ENCODE measurements around the gene ATXN10.

The ATXN10 gene

DNA sequence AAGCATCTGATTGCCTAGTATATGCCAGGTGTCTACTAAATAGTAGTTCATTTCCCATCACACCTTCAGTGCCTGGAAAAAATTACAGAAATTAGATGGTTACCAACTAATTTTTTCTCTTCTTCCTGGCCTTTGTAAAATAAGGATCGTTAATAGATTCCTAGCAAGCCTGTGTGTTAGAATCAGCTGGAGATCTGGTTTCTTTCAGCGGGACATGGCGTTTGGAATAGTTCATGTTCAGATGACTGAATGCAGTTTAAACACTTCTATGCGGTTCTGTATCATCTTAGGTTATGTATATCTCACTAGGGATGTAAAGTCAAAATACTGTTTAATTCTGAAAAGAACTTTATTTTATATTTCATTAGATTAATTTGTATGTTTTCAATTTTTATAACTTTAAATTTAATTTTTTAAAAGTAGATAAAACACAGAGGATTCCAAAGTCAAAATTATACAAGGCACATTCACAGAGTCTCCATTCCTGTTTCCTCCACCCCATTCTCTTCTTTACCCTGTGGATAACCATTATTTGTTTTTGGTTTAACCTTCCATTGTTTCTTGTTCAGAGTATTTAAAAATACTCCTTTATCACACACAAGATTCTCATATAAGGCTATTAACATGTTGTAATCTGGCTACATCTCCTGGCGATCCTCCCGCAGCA is 132.8 kb downstream of the ATXN10 start:
- peaks cover 0 to 4% (median 0%) of the 10 kb centered on the region in 5 donors for H3K4me1 ChIP-seq (ENCODE audit: control insufficient read depth in 5 of 5, insufficient read depth in 5 of 5, low read length in 5 of 5)
- H3K27me3 ChIP-seq (ENCODE audit: control insufficient read depth in 5 of 5, insufficient read depth in 4 of 5, low read length in 5 of 5): no peaks in the 10 kb centered on the region
- no peak overlapping the region for H3K9ac ChIP-seq (ENCODE audit: low read length in 5 of 5)
- H3K36me3 ChIP-seq (ENCODE audit: control insufficient read depth in 5 of 5, insufficient read depth in 5 of 5, low read length in 5 of 5): peaks cover 4 to 22% (median 13%) of the 10 kb centered on the region in 5 donors
- no peak overlapping the region for H3K27ac ChIP-seq (ENCODE audit: low read depth, low read length)
- no peaks in the 10 kb centered on the region for H3K9me3 ChIP-seq (ENCODE audit: control insufficient read depth in 5 of 5, low read length in 5 of 5)
- H3K4me3 ChIP-seq (ENCODE audit: low read depth in 1 of 5, low read length in 5 of 5): no peak overlapping the region

DNA sequence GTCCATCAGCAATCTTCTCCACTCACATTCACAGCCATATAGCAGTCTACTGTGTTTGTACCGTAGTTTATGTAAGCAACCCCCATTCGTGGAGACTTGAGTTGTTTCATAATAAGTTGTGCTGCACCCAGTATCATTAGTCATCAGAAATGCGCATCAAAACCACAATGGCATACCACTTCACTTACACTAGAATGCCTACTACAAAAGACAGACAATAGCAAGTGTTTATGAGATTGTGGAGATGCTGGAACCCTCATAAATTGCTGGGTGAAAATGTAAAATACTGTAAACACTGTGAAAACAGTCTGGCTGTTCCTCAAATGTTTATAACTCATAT is 133.3 kb downstream of the ATXN10 start:
- Histone ChIP-seq H3K27ac (ENCODE audit: low read depth, low read length) (no peak overlapping the region), H3K27me3 (ENCODE audit: control insufficient read depth in 5 of 5, insufficient read depth in 4 of 5, low read length in 5 of 5) (no peaks in the 10 kb centered on the region), H3K4me1 (ENCODE audit: control insufficient read depth in 5 of 5, insufficient read depth in 5 of 5, low read length in 5 of 5) (peaks cover 0 to 4% (median 0%) of the 10 kb centered on the region in 5 donors), H3K9ac (ENCODE audit: low read length in 5 of 5) (no peak overlapping the region), H3K9me3 (ENCODE audit: control insufficient read depth in 5 of 5, low read length in 5 of 5) (no peaks in the 10 kb centered on the region), H3K36me3 (ENCODE audit: control insufficient read depth in 5 of 5, insufficient read depth in 5 of 5, low read length in 5 of 5) (peaks cover 4 to 22% (median 13%) of the 10 kb centered on the region in 5 donors), H3K4me3 (ENCODE audit: low read depth in 1 of 5, low read length in 5 of 5) (no peak overlapping the region)

DNA sequence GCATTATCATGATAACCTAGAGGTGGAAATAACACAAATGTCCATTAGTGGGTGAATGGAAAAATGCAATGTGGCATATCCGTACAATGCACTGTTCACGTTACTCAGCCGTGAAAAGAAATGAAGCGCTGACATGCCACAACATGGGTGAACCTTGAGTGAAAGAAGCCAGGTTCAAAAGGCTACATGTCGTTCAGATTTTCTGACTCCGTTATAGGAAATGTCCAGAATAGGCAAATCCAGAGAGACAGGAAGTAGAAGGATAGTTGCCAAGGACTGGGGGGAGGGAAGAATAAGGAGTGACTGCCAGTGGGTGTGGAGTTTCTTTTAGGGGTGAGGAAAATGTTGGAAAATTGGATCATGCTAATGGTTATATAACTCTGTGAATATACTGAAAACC is 133.8 kb downstream of the ATXN10 start:
- peaks cover 2 to 22% (median 13%) of the 10 kb centered on the region in 5 donors for H3K36me3 ChIP-seq (ENCODE audit: control insufficient read depth in 5 of 5, insufficient read depth in 5 of 5, low read length in 5 of 5)
- no peak overlapping the region for H3K4me3 ChIP-seq (ENCODE audit: low read depth in 1 of 5, low read length in 5 of 5)
- H3K27ac ChIP-seq (ENCODE audit: low read depth, low read length): no peak overlapping the region
- no peak overlapping the region for H3K9ac ChIP-seq (ENCODE audit: low read length in 5 of 5)
- peaks cover 0 to 4% (median 0%) of the 10 kb centered on the region in 5 donors for H3K4me1 ChIP-seq (ENCODE audit: control insufficient read depth in 5 of 5, insufficient read depth in 5 of 5, low read length in 5 of 5)
- H3K9me3 ChIP-seq (ENCODE audit: control insufficient read depth in 5 of 5, low read length in 5 of 5): no peaks in the 10 kb centered on the region
- no peaks in the 10 kb centered on the region for H3K27me3 ChIP-seq (ENCODE audit: control insufficient read depth in 5 of 5, insufficient read depth in 4 of 5, low read length in 5 of 5)

DNA sequence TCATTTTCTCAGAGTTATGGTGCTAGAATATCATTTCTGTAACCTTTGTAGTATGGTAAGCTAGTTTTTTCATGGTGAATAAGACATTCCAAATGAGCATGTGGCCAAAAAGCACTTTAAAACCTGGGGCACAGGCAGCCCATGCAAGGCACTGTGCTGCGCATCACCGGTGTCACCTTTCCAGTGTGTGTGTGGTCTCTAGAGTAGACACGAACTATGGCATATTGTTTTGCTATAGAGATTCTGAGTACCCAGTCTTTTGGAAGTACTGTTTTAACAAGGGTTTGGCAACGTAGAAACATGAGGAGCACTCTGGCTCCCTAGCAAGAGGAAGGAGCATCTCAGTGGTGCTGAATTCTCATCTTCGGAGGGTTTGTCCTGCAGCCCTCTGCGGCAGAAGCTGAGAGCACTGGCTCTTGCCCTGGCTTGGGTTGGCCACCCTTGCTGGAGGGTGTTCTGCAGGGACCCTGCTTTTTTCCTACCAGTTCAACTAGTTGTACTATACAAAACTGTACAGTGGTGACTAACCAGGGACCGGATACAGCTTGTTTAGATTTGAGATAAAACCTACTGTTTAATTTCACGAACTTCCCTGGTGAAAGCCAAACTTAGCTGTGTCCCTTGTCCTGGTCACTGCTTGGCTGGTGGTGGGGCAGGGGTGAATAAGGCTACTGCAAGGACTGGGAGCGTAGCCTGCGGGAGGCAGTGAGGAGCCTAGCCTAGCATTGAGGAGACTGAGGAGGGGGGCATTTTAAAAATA is 135.7 kb downstream of the ATXN10 start:
- H3K9ac ChIP-seq (ENCODE audit: low read length in 5 of 5): no peak overlapping the region
- H3K4me3 ChIP-seq (ENCODE audit: low read depth in 1 of 5, low read length in 5 of 5): no peak overlapping the region
- H3K4me1 ChIP-seq (ENCODE audit: control insufficient read depth in 5 of 5, insufficient read depth in 5 of 5, low read length in 5 of 5): peaks cover 0 to 4% (median 0%) of the 10 kb centered on the region in 5 donors
- no peaks in the 10 kb centered on the region for H3K27me3 ChIP-seq (ENCODE audit: control insufficient read depth in 5 of 5, insufficient read depth in 4 of 5, low read length in 5 of 5)
- H3K9me3 ChIP-seq (ENCODE audit: control insufficient read depth in 5 of 5, low read length in 5 of 5): no peaks in the 10 kb centered on the region
- H3K27ac ChIP-seq (ENCODE audit: low read depth, low read length): no peak overlapping the region
- H3K36me3 ChIP-seq (ENCODE audit: control insufficient read depth in 5 of 5, insufficient read depth in 5 of 5, low read length in 5 of 5): peaks cover 5 to 32% (median 21%) of the 10 kb centered on the region in 5 donors

DNA sequence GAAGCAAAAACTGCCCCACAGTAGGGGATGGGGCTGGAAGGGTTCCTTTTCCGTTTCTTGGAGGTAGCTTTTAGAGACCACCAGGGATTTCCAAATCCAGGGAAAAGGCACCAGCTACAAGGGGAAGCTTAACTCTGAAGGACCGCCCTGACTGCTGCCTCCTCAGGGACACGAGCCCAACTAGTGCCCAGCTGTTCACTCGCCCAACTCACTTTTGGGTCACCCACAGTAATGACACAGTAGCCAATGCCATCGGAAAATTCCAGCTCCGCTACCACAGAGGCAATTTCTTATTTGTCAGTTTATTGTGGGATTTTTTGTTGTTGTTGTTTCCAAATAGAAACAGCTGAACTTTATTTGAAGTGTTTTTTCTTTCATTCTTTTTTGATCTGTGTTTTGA is 141.3 kb downstream of the ATXN10 start:
- no peaks in the 10 kb centered on the region for H3K9me3 ChIP-seq (ENCODE audit: control insufficient read depth in 5 of 5, low read length in 5 of 5)
- no peak overlapping the region for H3K27ac ChIP-seq (ENCODE audit: low read depth, low read length)
- H3K9ac ChIP-seq (ENCODE audit: low read length in 5 of 5): no peak overlapping the region
- H3K36me3 ChIP-seq (ENCODE audit: control insufficient read depth in 5 of 5, insufficient read depth in 5 of 5, low read length in 5 of 5): peaks cover 10 to 45% (median 28%) of the 10 kb centered on the region in 5 donors
- H3K27me3 ChIP-seq (ENCODE audit: control insufficient read depth in 5 of 5, insufficient read depth in 4 of 5, low read length in 5 of 5): no peaks in the 10 kb centered on the region
- no peaks in the 10 kb centered on the region for H3K4me1 ChIP-seq (ENCODE audit: control insufficient read depth in 5 of 5, insufficient read depth in 5 of 5, low read length in 5 of 5)
- H3K4me3 ChIP-seq (ENCODE audit: low read depth in 1 of 5, low read length in 5 of 5): no peak overlapping the region

- Histone ChIP-seq H3K36me3 (ENCODE audit: control insufficient read depth in 5 of 5, insufficient read depth in 5 of 5, low read length in 5 of 5) (peaks cover 7 to 44% (median 24%) of the 10 kb centered on the region in 5 donors), H3K9ac (ENCODE audit: low read length in 5 of 5) (no peak overlapping the region), H3K4me3 (ENCODE audit: low read depth in 1 of 5, low read length in 5 of 5) (no peak overlapping the region), H3K27me3 (ENCODE audit: control insufficient read depth in 5 of 5, insufficient read depth in 4 of 5, low read length in 5 of 5) (no peaks in the 10 kb centered on the region), H3K9me3 (ENCODE audit: control insufficient read depth in 5 of 5, low read length in 5 of 5) (no peaks in the 10 kb centered on the region), H3K27ac (ENCODE audit: low read depth, low read length) (no peak overlapping the region), H3K4me1 (ENCODE audit: control insufficient read depth in 5 of 5, insufficient read depth in 5 of 5, low read length in 5 of 5) (no peaks in the 10 kb centered on the region)
Measured at GRCh38 chr22:45814198-45814597, 142.6 kb downstream of the ATXN10 start.

DNA sequence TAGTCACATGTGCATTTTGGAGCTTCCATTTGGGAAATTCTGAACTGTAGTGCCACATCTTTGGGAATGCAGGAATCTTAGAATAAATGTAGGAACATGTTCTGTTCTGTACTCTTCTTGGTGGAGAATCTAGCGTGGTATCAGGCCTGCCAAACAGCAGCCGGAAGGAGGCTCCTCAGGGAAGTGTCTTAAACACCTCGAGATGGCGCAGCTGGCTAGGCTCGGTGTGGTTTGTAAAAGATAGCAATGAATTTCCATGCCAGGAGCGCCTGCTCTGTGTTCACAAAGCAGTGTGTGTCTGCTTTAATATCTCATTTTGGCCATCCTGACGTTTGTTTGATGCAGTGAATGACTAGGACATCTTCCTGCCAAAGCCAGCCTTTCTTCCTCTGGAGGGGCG is 145.1 kb downstream of the ATXN10 start:
- H3K4me1 ChIP-seq (ENCODE audit: control insufficient read depth in 5 of 5, insufficient read depth in 5 of 5, low read length in 5 of 5): no peaks in the 10 kb centered on the region
- H3K4me3 ChIP-seq (ENCODE audit: low read depth in 1 of 5, low read length in 5 of 5): no peak overlapping the region
- H3K36me3 ChIP-seq (ENCODE audit: control insufficient read depth in 5 of 5, insufficient read depth in 5 of 5, low read length in 5 of 5): peaks cover 7 to 50% (median 20%) of the 10 kb centered on the region in 5 donors
- no peaks in the 10 kb centered on the region for H3K9me3 ChIP-seq (ENCODE audit: control insufficient read depth in 5 of 5, low read length in 5 of 5)
- no peak overlapping the region for H3K9ac ChIP-seq (ENCODE audit: low read length in 5 of 5)
- H3K27me3 ChIP-seq (ENCODE audit: control insufficient read depth in 5 of 5, insufficient read depth in 4 of 5, low read length in 5 of 5): no peaks in the 10 kb centered on the region
- H3K27ac ChIP-seq (ENCODE audit: low read depth, low read length): no peak overlapping the region

GRCh38 chr22:45817745-45818423 is 146.2 kb downstream of the ATXN10 start:
- Histone ChIP-seq H3K27ac (ENCODE audit: low read depth, low read length) (no peak overlapping the region), H3K4me1 (ENCODE audit: control insufficient read depth in 5 of 5, insufficient read depth in 5 of 5, low read length in 5 of 5) (no peaks in the 10 kb centered on the region), H3K9me3 (ENCODE audit: control insufficient read depth in 5 of 5, low read length in 5 of 5) (no peaks in the 10 kb centered on the region), H3K27me3 (ENCODE audit: control insufficient read depth in 5 of 5, insufficient read depth in 4 of 5, low read length in 5 of 5) (no peaks in the 10 kb centered on the region), H3K36me3 (ENCODE audit: control insufficient read depth in 5 of 5, insufficient read depth in 5 of 5, low read length in 5 of 5) (peaks cover 5 to 44% (median 16%) of the 10 kb centered on the region in 5 donors), H3K4me3 (ENCODE audit: low read depth in 1 of 5, low read length in 5 of 5) (no peak overlapping the region), H3K9ac (ENCODE audit: low read length in 5 of 5) (no peak overlapping the region)

DNA sequence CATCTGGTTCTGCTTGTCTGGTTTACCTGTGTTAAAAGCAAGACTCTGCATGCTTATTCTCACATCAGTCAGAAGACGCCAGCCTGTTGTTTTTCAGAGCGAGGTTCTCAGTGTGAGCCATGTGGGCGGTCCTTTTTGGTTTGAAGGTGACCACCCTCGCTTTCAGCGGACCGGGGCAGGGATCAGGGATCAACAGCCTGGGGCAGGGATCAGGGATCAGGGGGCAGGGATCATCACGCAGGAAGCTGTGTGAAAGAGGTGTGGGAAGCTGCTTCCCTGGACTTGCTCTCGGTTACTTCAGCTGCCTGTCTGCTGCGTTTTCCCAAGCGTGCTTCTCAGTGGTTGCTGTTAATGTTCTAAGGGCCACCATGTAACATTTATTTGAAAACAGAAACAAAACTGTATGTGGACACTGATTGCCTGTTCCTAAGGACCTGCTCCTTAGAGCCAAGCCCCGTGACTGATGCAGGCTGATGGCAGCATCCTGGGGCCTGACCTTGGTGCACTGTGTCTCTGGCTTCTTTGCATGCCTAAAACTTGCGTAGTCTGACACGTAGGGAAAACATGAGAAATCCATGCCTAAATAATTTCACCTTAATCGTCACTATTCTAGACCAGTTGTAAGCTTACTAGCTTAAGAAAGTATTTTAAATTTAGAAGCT is 146.9 kb downstream of the ATXN10 start:
- peaks cover 5 to 42% (median 16%) of the 10 kb centered on the region in 5 donors for H3K36me3 ChIP-seq (ENCODE audit: control insufficient read depth in 5 of 5, insufficient read depth in 5 of 5, low read length in 5 of 5)
- H3K4me3 ChIP-seq (ENCODE audit: low read depth in 1 of 5, low read length in 5 of 5): no peak overlapping the region
- no peaks in the 10 kb centered on the region for H3K9me3 ChIP-seq (ENCODE audit: control insufficient read depth in 5 of 5, low read length in 5 of 5)
- H3K4me1 ChIP-seq (ENCODE audit: control insufficient read depth in 5 of 5, insufficient read depth in 5 of 5, low read length in 5 of 5): no peaks in the 10 kb centered on the region
- H3K27ac ChIP-seq (ENCODE audit: low read depth, low read length): no peak overlapping the region
- no peaks in the 10 kb centered on the region for H3K27me3 ChIP-seq (ENCODE audit: control insufficient read depth in 5 of 5, insufficient read depth in 4 of 5, low read length in 5 of 5)
- no peak overlapping the region for H3K9ac ChIP-seq (ENCODE audit: low read length in 5 of 5)
